Colonic mucosa (tissue), 4 donors: ENCODE measurements around the gene VAT1L. TPM values are rescaled to one million over a fixed set of nuclear protein-coding genes. Genes with fewer than 3 reads are reported as not detected.

ENCODE experiments used
- DNase-seq: peaks from one replicate; pipeline ENCODE4 v3.0.0-alpha.2; 2020
- H3K27ac ChIP-seq: fragments of 200-600 bp; one replicate; pipeline ENCODE4 v1.8.0; 2021
- H3K27me3 ChIP-seq: fragments of 200-600 bp; one replicate; pipeline ENCODE4 v1.8.0; 2021
- H3K36me3 ChIP-seq: fragments of 200-600 bp; one replicate; pipeline ENCODE4 v1.8.0; 2021
- H3K4me1 ChIP-seq: fragments of 200-600 bp; one replicate; pipeline ENCODE4 v1.8.0; 2021; ENCODE audit warnings: mild to moderate bottlenecking
- H3K4me3 ChIP-seq: fragments of 200-600 bp; one replicate; pipeline ENCODE4 v1.8.0; 2021
- H3K9ac ChIP-seq, 2 donors: one replicate each; pipeline ENCODE4 v1.7.0; 2013; ENCODE audit warnings: control low read depth in 2 of 2, low read depth in 2 of 2, low read length in 2 of 2
- H3K9me3 ChIP-seq: fragments of 200-600 bp; one replicate; pipeline ENCODE4 v1.8.0; 2021
- intact Hi-C: fragments of 100-400 bp; cut with DNase I; formaldehyde crosslinking; loops from one replicate; pipeline ENCODE4 v1.14.1; 2022
- total RNA-seq, 2 donors: library from RNA; stranded (reverse); fragmentation: NEBNext Ultra II Directional in 1 of 2; extraction: Animal tissue kit (Norgen Biotek cat#: 25700) in 1 of 2; gene quantifications; one replicate each; pipeline ENCODE4 v1.2.1, GENCODE V29; 2021
- TF ChIP-seq, protein P1 (sequence below): fragments of 200-600 bp; IDR thresholded peaks from one replicate; pipeline ENCODE4 v1.8.0; 2022; ENCODE audit warnings: antibody characterized with exemption, mild to moderate bottlenecking
- donor health status: healthy.
- donor health status: DM: no; HTN: no; CAD: no.
- donor health status: DM: no; HTN: no; CAD: no.

VAT1L gene
- total RNA-seq, 2 donors from 2014 or later, result 1.4 to 3.3 TPM

DNA sequence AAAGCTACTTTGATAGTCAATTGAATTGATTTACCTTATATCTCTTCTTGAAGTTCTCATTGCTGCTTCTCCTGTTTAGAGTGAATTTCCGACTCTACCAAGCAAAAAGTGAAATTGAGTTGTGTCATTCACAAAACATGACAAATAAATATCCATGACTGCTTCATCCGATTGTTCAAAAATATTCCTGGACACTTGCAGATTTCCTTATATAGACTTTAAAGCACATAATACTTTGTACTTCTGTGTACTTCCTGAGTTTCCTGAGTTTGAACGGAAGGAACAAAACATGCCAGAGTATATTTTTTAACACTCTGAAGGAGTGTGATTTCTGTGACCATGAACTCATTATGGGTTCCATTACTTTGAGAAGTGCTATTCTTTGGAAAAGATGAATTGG is 20.5 kb upstream of the VAT1L start:
- no peaks in the 10 kb centered on the region for H3K9me3 ChIP-seq
- no peak overlapping the region for H3K4me3 ChIP-seq
- no peak overlapping the region for H3K27ac ChIP-seq
- TF ChIP-seq, protein P1, sequence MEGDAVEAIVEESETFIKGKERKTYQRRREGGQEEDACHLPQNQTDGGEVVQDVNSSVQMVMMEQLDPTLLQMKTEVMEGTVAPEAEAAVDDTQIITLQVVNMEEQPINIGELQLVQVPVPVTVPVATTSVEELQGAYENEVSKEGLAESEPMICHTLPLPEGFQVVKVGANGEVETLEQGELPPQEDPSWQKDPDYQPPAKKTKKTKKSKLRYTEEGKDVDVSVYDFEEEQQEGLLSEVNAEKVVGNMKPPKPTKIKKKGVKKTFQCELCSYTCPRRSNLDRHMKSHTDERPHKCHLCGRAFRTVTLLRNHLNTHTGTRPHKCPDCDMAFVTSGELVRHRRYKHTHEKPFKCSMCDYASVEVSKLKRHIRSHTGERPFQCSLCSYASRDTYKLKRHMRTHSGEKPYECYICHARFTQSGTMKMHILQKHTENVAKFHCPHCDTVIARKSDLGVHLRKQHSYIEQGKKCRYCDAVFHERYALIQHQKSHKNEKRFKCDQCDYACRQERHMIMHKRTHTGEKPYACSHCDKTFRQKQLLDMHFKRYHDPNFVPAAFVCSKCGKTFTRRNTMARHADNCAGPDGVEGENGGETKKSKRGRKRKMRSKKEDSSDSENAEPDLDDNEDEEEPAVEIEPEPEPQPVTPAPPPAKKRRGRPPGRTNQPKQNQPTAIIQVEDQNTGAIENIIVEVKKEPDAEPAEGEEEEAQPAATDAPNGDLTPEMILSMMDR, result no peak
- no peak for DNase-seq
- H3K36me3 ChIP-seq, result no peaks in the 10 kb centered on the region
- H3K4me1 ChIP-seq, result no peaks in the 10 kb centered on the region
- H3K9ac ChIP-seq, result no peak overlapping the region
- H3K27me3 ChIP-seq, result no peaks in the 10 kb centered on the region
- intact Hi-C loops, result no loop called here

DNA sequence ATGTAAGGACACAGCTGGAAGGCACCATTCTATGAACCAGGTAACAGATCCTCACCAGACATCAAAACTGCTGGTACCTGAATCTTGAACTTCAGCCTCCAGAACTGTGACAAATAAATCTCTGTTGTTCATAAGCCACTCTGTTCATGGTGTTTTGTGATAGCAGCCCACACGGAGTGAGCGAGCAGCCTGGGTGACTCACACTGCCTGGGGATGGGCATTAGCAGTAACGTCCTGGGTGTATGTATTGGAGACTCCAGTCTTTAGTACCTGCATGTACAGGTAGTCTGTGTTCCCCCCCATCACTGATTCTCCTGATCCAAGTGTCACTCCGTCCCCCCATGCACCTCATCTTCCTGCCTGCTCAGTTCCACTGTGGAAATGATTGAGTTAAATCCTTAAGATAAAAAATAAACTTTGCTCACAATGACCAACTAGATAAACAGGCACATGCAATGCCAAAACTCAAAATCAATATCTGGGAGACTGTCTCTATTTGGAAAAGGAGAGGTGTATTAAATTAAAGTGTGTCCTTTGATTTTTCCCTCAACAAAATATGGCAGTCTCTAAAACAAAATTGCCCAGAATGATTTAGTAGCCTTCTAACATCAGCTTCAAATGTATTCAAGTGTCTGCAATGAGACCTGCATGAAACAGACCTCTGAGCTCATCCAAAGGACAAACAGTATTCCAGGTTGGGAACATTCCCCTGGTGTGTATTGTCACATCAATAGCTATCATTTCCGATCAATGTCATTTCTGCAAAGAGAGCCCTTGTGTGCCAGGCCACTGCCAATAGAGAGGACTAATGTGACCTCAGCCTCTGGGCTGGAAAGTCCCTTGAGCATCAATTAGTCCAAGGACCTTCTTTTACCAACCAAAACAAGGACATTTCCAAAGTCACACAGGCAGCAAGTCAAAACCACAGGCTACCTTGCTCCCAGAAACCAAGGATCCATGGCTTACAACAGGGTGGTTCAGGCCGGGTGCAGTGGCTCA is 12.2 kb upstream of the VAT1L start:
- no peak overlapping the region for H3K9ac ChIP-seq
- no peaks in the 10 kb centered on the region for H3K36me3 ChIP-seq
- H3K4me3 ChIP-seq, result no peak overlapping the region
- DNase-seq, result no peak
- TF ChIP-seq, protein P1, result no peak
- no peaks in the 10 kb centered on the region for H3K9me3 ChIP-seq
- H3K27ac ChIP-seq, result no peak overlapping the region
- no peaks in the 10 kb centered on the region for H3K27me3 ChIP-seq
- intact Hi-C loops, result no loop called here
- no peaks in the 10 kb centered on the region for H3K4me1 ChIP-seq

DNA sequence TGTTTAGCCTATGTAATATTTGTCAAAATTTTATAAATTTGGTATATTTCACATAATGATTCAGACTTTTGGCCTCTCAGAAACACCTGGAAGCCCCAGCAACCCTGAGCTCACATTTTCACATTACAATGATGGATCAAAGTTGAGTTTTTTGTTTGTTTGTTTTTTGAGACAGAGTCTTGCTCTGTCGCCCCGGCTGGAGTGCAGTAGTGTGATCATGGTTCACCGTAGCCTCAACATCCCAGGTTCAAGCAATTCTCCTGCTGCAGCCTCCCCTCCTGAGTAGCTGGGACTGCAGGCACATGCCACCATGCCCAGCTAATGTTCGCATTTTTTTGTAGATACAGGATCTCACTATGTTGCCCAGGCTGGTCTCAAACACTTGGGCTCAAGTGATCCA is 10.6 kb upstream of the VAT1L start:
- intact Hi-C loops, result no loop called here
- no peaks in the 10 kb centered on the region for H3K9me3 ChIP-seq
- no peak overlapping the region for H3K9ac ChIP-seq
- no peaks in the 10 kb centered on the region for H3K4me1 ChIP-seq
- no peak for DNase-seq
- no peak overlapping the region for H3K27ac ChIP-seq
- TF ChIP-seq, protein P1, result no peak
- no peaks in the 10 kb centered on the region for H3K27me3 ChIP-seq
- H3K36me3 ChIP-seq, result no peaks in the 10 kb centered on the region
- H3K4me3 ChIP-seq, result no peak overlapping the region

DNA sequence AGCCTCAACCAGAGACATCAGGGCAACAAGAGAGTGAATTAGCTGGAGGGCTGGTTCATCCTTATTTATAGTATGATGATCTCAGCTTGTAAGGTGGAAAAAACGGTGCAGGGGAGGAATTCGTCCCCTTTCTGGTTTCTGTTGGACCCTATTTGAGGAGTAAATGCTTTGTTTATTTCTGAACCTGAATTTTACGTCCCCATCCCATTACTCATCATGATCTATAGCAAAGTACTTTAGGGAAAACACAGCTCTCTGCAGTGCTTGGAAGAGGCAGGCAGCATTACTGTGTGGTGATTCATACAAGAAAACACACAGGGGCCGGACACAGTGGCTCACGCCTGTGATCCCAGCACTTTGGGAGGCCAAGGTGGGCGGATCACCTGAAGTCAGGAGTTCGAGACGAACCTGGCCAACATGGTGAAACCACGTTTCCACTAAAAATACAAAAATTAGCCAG is 8.0 kb upstream of the VAT1L start:
- no peak overlapping the region for H3K27ac ChIP-seq
- H3K9me3 ChIP-seq, result no peaks in the 10 kb centered on the region
- TF ChIP-seq, protein P1, result no peak
- H3K9ac ChIP-seq, result no peak overlapping the region
- no peaks in the 10 kb centered on the region for H3K36me3 ChIP-seq
- intact Hi-C loops, result no loop called here
- H3K27me3 ChIP-seq, result no peaks in the 10 kb centered on the region
- DNase-seq, result no peak
- H3K4me3 ChIP-seq, result no peak overlapping the region
- H3K4me1 ChIP-seq, result no peaks in the 10 kb centered on the region

DNA sequence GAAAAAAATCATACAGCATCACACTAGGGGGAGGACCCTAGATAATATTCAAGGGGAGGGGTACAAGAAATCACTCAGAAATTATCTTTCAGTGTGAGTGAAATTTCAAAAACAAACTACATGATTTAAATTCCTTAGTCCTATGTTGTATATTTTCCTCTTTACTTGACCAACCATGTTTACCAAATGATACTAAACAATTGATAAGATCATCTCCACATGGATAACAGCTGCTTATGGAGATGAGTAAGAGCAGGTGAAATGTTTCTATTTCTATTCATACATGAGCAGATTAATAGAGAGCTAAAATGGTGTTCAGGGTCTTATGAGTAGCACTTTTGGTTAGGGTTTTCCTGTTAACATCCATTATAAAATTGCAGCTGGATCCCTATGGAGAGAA is 7.3 kb upstream of the VAT1L start:
- no peaks in the 10 kb centered on the region for H3K9me3 ChIP-seq
- no peaks in the 10 kb centered on the region for H3K4me1 ChIP-seq
- no peak for DNase-seq
- H3K27ac ChIP-seq, result no peak overlapping the region
- no peak overlapping the region for H3K9ac ChIP-seq
- H3K4me3 ChIP-seq, result no peak overlapping the region
- TF ChIP-seq, protein P1, result no peak
- intact Hi-C loops, result no loop called here
- H3K27me3 ChIP-seq, result no peaks in the 10 kb centered on the region
- H3K36me3 ChIP-seq, result no peaks in the 10 kb centered on the region
